Ovary (tissue), 9 donors: ENCODE measurements around the gene ANTXR1. TPM values are rescaled to one million over a fixed set of nuclear protein-coding genes. Genes with fewer than 3 reads are reported as not detected.

Source experiments
- DNase-seq, 5 donors: peaks; one replicate each; pipeline ENCODE4 v3.0.0-alpha.2; 2019 to 2020
- H3K27ac ChIP-seq, 2 donors: fragments of 200-600 bp; one replicate each; pipeline versions ENCODE4 v1.5.1 to v1.8.0; 2019 to 2022
- H3K27me3 ChIP-seq: fragments of 200-600 bp; one replicate; pipeline ENCODE4 v1.8.0; 2022
- H3K36me3 ChIP-seq: fragments of 200-600 bp; sonication (generic); one replicate; pipeline ENCODE4 v1.5.1; 2019
- H3K4me1 ChIP-seq: one replicate; pipeline ENCODE4 v1.8.1; 2013; ENCODE audit warnings: mild to moderate bottlenecking, moderate library complexity; ENCODE audit not compliant: insufficient read depth
- H3K4me3 ChIP-seq: fragments of 200-600 bp; sonication (generic); one replicate; pipeline ENCODE4 v1.5.1; 2017
- H3K9me3 ChIP-seq, 2 donors: fragments of 200-600 bp in 1 of 2; sonication (generic) in 1 of 2; one replicate each; pipeline versions ENCODE4 v1.5.1 to v1.8.1; 2013 to 2019; ENCODE audit warnings: mild to moderate bottlenecking in 1 of 2, moderate library complexity in 1 of 2
- CTCF ChIP-seq, 3 donors: fragments of 450-650 bp in 2 of 3; fragments of 200-600 bp in 1 of 3; IDR thresholded peaks; one replicate each; pipeline versions ENCODE4 v1.5.1 to v1.8.0; 2016 to 2022; ENCODE audit warnings: antibody characterized with exemption in 3 of 3, mild to moderate bottlenecking in 1 of 3
- EP300 ChIP-seq: sonication (generic); formaldehyde crosslinking; IDR thresholded peaks from one replicate; pipeline ENCODE4 v1.6.1; 2017; ENCODE audit warnings: antibody characterized with exemption
- POLR2A ChIP-seq: fragments of 450-650 bp; IDR thresholded peaks from one replicate; pipeline ENCODE4 v1.6.1; 2017; ENCODE audit warnings: antibody characterized with exemption, mild to moderate bottlenecking, moderate library complexity
- WGBS, 3 donors: extraction: QIAGEN DNeasy Blood & Tissue Kit in 1 of 3; methylation state at CpG; one replicate each; pipeline versions ENCODE4 v1.1.5 to v1.1.7; 2013 to 2017; 5-methylcytosine and 5-hydroxymethylcytosine counted together
- intact Hi-C, 4 donors: fragments of 100-400 bp; cut with DNase I; formaldehyde crosslinking; loops; one replicate each; pipeline versions ENCODE4 v1.11.0 to v1.15.1; 2022 to 2023
- polyA plus RNA-seq, 2 donors: library from polyadenylated mRNA; stranded (reverse); fragments of 200-250 nt in 1 of 2; fragments of 350-450 nt in 1 of 2; fragmentation: Illumina TruSeq in 1 of 2; extraction: RNeasy Lipid Tissue Mini Kit (QIAGEN cat#74804) in 1 of 2; gene quantifications; one replicate each; pipeline ENCODE4 v1.2.3, GENCODE V29; 2013 to 2014
- total RNA-seq, 7 donors: library from RNA; depleted of rRNA in 2 of 7; stranded (reverse); fragments of >200 nt in 2 of 7; fragmentation: NEBNext Ultra II Directional in 3 of 7; extraction: Animal tissue kit (Norgen Biotek cat#: 25700) in 3 of 7; gene quantifications; one replicate each; pipeline versions ENCODE4 v1.1.0 to v1.2.4, GENCODE V29; 2016 to 2023
- donor health status: DM: no; HTN: no; CAD: no; lungs with moderate emphysema.
- donor health status: DM: no; HTN: no; CAD: no.
- donor health status: Bipolar disorder and iron deficiency.
- donor health status: DM: yes; HTN: yes; CAD: no.
- donor health status: DM: no; HTN: no; CAD: no.
- donor health status: DM: yes; HTN: yes; CAD: no.

Gene ANTXR1
- total and polyA plus RNA-seq, 9 donors: 73.0 to 276 (median 152) TPM

GRCh38 chr2:69169655-69170389 lies 156.8 kb downstream of the ANTXR1 start:
- Histone ChIP-seq H3K4me3 (no peak overlapping the region), H3K9me3 (no peaks in the 10 kb centered on the region), H3K27me3 (no peaks in the 10 kb centered on the region), H3K4me1 (peaks cover 24% of the 10 kb centered on the region), H3K27ac (peak overlapping the region; percentile 17 to 19), H3K36me3 (no peaks in the 10 kb centered on the region)
- DNase-seq: no peak
- intact Hi-C loops: loop anchor here in 1 of 4 donors (10.0 kb wide), 1 partner anchor 135 kb away; no protein-coding TSS in a partner anchor
- TF ChIP-seq CTCF (IDR thresholded peaks at IDR 0.05) (no peak), POLR2A (no peak), EP300 (no peak)
- 76 to 80% (median 78%) methylated on average over 11 of the region's 11 CpGs for WGBS, 3 donors

GRCh38 chr2:69170661-69171060 lies 157.7 kb downstream of the ANTXR1 start:
- Histone ChIP-seq H3K9me3 (no peaks in the 10 kb centered on the region), H3K27me3 (no peaks in the 10 kb centered on the region), H3K4me3 (no peak overlapping the region), H3K27ac (peak overlapping the region in 1 of 2 donors; percentile 47), H3K4me1 (peaks cover 24% of the 10 kb centered on the region), H3K36me3 (no peaks in the 10 kb centered on the region)
- no peak for DNase-seq
- no peak for TF ChIP-seq POLR2A
- no peak for TF ChIP-seq EP300
- TF ChIP-seq CTCF (IDR thresholded peaks at IDR 0.05): no peak
- 29 to 37% (median 31%) methylated on average over 3 of the region's 3 CpGs for WGBS, 3 donors
- intact Hi-C loops: no loop called here

GRCh38 chr2:69171116-69171896 lies 158.3 kb downstream of the ANTXR1 start:
- Histone ChIP-seq H3K27ac (peak overlapping the region in 1 of 2 donors; percentile 47), H3K4me1 (peaks cover 26% of the 10 kb centered on the region)

More at GRCh38 chr2:69171116-69171896, 158.3 kb downstream of the ANTXR1 start:
- H3K9me3 ChIP-seq: no peaks in the 10 kb centered on the region
- no peaks in the 10 kb centered on the region for H3K27me3 ChIP-seq
- H3K36me3 ChIP-seq: no peaks in the 10 kb centered on the region
- no peak for TF ChIP-seq POLR2A
- TF ChIP-seq EP300: no peak
- no peak for TF ChIP-seq CTCF (IDR thresholded peaks at IDR 0.05)
- DNase-seq: peak in 2 of 5 donors; percentile 24 to 51
- no peak overlapping the region for H3K4me3 ChIP-seq
- intact Hi-C loops: no loop called here
- WGBS, 3 donors: 9 to 15% (median 14%) methylated on average over 5 of the region's 5 CpGs
